VCaP (cell line): ENCODE data around the gene LGSN.
"Not testable (repeated sequence)": the region's sequence is repeated elsewhere in the genome, so short reads cannot be mapped to it uniquely, and the experiment has no call there.

Experiments
- H3K27ac ChIP-seq: fragments of 450-650 bp; 2 replicates; pipeline ENCODE4 v1.5.1; 2017
- CTCF ChIP-seq: fragments of 450-650 bp; conservative IDR thresholded peaks from 2 replicates; pipeline ENCODE4 v1.5.1; 2017; ENCODE audit warnings: mild to moderate bottlenecking, moderate library complexity

The LGSN gene, protein sequence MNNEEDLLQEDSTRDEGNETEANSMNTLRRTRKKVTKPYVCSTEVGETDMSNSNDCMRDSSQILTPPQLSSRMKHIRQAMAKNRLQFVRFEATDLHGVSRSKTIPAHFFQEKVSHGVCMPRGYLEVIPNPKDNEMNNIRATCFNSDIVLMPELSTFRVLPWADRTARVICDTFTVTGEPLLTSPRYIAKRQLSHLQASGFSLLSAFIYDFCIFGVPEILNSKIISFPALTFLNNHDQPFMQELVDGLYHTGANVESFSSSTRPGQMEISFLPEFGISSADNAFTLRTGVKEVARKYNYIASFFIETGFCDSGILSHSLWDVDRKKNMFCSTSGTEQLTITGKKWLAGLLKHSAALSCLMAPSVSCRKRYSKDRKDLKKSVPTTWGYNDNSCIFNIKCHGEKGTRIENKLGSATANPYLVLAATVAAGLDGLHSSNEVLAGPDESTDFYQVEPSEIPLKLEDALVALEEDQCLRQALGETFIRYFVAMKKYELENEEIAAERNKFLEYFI

DNA sequence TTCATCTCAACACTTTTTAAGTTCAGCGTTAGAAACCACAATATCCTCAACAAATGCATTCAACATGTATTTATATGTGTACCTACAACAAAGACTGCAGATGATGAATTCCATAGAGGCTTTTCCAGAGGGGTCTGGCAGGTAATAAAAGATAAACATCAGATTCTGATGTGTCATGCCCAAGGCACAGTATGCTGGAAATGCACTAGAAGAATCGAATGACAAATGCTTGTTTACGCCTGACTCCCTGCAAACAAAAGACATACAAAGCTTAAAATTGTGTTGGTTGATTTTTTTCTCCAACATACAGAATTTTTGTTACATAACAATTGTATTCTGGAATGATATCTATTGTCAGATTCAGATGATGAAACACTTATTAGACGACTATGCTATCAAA is at the start of gene LGSN:
Gene LGSN, minus strand, starts transcription at position 45 of the 400 bp plus-strand sequence. Its CDS starts 40 bp downstream, at position 5.
- no peak within 1 kb of the TSS for H3K27ac ChIP-seq
- no peak for TF ChIP-seq CTCF

DNA sequence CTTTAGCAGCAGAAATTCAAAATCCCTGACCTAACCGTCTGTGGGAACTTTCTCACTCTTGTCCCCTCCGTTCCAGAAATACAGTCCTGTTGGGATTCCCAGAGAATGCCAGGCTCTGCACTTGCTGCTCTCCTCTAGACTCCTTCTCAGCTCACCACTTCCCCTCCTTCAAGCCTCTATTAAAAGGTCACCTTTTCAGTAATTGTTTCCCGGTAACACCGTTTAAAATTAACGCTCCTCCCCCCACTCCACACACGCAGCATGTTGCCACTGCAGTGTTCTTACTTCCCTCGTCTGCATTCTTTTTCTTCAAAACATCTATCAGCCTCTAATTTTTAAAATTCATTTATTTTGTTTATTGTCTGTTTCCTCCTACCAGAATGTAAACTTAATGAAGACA is 48.6 kb upstream of the LGSN start:
- no peak for TF ChIP-seq CTCF
- no peak overlapping the region for H3K27ac ChIP-seq

DNA sequence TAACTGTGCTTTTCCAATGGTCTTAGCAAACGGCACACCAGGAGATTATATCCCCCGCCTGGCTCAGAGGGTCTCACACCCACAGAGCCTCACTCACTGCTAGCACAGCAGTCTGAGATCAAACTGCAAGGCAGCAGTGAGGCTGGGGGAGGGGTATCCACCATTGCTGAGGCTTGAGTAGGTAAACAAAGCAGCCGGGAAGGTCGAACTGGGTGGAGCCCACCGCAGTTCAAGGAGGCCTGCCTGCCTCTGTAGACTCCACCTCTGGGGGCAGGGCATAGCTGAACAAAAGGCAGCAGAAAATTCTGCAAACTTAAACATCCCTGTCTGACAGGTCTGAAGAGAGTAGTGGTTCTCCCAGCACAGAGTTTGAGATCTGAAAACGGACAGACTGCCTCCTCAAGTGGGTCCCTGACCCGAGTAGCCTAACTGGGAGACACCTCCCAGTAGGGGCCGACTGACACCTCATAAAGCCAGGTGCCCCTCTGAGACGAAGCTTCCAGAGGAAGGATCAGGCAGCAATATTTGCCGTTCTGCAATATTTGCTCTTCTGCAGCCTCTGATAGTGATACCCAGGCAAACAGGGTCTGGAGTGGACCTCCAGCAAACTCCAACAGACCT is 42.8 kb upstream of the LGSN start:
- not testable (repeated sequence) for H3K27ac ChIP-seq

- not testable (repeated sequence) for H3K27ac ChIP-seq
Measured at GRCh38 chr6:63357384-63357783, 37.6 kb upstream of the LGSN start.

- TF ChIP-seq CTCF, result no peak
- H3K27ac ChIP-seq, result no peak overlapping the region
Measured at GRCh38 chr6:63355632-63356031, 35.8 kb upstream of the LGSN start.

GRCh38 chr6:63353286-63353630 is 33.5 kb upstream of the LGSN start:
- TF ChIP-seq CTCF, result peak; percentile 55
- no peak overlapping the region for H3K27ac ChIP-seq

DNA sequence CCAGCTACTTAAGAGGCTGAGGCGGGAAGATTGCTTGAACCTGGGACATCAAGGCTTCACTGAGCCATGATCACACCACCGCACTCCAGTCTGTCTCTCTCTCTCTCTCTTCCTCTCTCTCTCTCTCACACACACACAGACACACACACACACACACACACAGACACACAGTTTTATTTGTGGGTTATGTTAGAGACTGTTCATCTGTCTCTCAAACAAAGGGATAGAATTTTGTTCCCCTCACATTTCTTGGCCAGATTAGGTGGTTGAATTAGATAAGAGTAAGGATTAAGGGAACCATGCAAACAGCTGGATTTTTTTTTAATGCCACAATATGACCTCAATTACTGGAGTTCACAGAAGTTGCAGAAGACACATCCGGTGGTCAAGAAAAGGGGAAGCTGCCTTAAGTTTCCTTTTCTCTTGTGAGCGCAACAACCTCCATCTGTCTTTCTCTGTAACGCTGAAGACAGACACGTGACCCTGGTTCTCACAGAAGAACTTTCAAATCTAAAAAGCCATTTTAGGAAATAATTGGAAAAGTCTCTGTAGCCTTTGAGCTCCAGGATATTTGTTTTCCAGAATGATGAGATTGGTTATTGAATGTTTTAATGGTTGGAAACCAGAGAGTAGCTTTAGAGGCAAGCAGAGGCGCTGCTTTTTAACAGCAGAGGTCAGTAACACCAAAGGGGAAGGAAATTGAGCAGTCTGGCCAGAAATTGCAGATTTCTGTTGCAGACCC is 32.9 kb upstream of the LGSN start:
- TF ChIP-seq CTCF, result peak; percentile 90
- no peak overlapping the region for H3K27ac ChIP-seq

- peak; percentile 72 for TF ChIP-seq CTCF
- no peak overlapping the region for H3K27ac ChIP-seq
Measured at GRCh38 chr6:63352069-63352543, 32.3 kb upstream of the LGSN start.
